WI38 (cell line): ENCODE measurements around the gene SPATA1.
"Not testable (repeated sequence)": the region's sequence is repeated elsewhere in the genome, so short reads cannot be mapped to it uniquely, and the experiment has no call there.

Source experiments
- H3K4me3 ChIP-seq: 2 replicates; pipeline ENCODE4 v1.5.1; 2011; ENCODE audit warnings: low read depth, mild to moderate bottlenecking, control low read depth, low read length
- CTCF ChIP-seq: IDR thresholded peaks from 2 replicates; pipeline ENCODE4 v1.5.1; 2012; ENCODE audit warnings: low read depth, mild to moderate bottlenecking, control low read depth, low read length

Gene SPATA1

DNA sequence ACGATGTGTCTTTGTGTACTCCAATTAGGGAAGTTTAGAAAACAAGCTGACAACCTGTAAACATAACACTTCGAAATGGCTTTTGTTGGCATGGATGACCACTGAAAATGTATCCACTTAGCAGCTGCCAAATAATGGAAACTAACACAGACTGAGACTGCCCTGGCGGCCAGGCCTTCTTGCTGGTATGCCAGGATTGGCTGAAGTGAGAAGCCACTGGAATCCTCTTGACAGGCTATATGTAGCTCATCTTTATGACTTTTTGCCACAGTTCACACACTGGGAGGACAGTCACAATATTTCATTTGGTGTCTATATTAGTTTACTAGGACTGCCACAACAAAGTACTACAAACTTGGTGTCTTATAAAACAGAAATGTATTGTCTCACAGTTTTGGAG lies 80.9 kb downstream of the SPATA1 start:
- no peak overlapping the region for H3K4me3 ChIP-seq
- TF ChIP-seq CTCF, result no peak

DNA sequence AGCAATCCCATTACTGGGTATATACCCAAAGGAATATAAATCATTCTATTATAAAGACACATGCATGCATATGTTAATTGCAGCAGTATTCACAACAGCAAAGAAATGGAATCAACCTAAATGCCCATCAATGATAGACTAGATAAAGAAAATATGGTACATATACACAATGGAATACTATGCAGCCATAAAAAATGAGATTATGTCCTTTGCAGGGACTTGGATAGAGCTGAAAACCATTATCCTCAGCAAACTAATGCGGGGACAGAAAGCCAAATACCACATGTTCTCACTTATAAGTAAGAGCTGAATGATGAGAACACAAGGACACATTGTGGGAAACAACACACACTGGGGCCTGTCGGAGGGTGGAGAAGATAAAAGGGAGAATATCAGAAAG lies 88.8 kb downstream of the SPATA1 start:
- not testable (repeated sequence) for H3K4me3 ChIP-seq

GRCh38 chr1:84597011-84597410 lies 90.8 kb downstream of the SPATA1 start:
- H3K4me3 ChIP-seq, result no peak overlapping the region
- TF ChIP-seq CTCF, result no peak

- no peak for TF ChIP-seq CTCF
- peak overlapping the region; percentile 13; the same call in 1 of the 2 replicates for H3K4me3 ChIP-seq
Observed at GRCh38 chr1:84598418-84598817, 92.2 kb downstream of the SPATA1 start.

GRCh38 chr1:84598846-84599741 lies 92.9 kb downstream of the SPATA1 start:
- H3K4me3 ChIP-seq, result peak overlapping the region; percentile 13
- no peak for TF ChIP-seq CTCF

- TF ChIP-seq CTCF, result no peak
- no peak overlapping the region for H3K4me3 ChIP-seq
Observed at GRCh38 chr1:84600796-84601195, 94.6 kb downstream of the SPATA1 start.

- H3K4me3 ChIP-seq, result peak overlapping the region; percentile 40; the same call in 1 of the 2 replicates
- no peak for TF ChIP-seq CTCF
Observed at GRCh38 chr1:84603223-84603622, 97.0 kb downstream of the SPATA1 start.
